Mesendoderm (in vitro differentiated cells): ENCODE results near the gene BABAM2.

Experiments used
- DNase-seq: peaks from one replicate; pipeline ENCODE4 v3.0.0; 2013
- H2AK5ac ChIP-seq: 2 replicates; pipeline ENCODE4 v1.6.1; 2013; ENCODE audit warnings: low read length, inconsistent platforms
- H2BK120ac ChIP-seq: 2 replicates; pipeline ENCODE4 v1.6.1; 2013; ENCODE audit warnings: low read depth, mild to moderate bottlenecking, low read length, moderate library complexity, mixed read lengths
- H2BK15ac ChIP-seq: replicated peaks from 2 replicates; pipeline ENCODE4 v1.6.1; 2013; ENCODE audit warnings: low read depth, mild to moderate bottlenecking, moderate library complexity
- H2BK5ac ChIP-seq: 2 replicates; pipeline ENCODE4 v1.6.1; 2013; ENCODE audit warnings: low read length, inconsistent platforms
- H3K18ac ChIP-seq: 2 replicates; pipeline ENCODE4 v1.6.1; 2013; ENCODE audit warnings: mild to moderate bottlenecking, low read length, mixed read lengths
- H3K23ac ChIP-seq: one replicate; pipeline ENCODE4 v1.6.1; 2013; ENCODE audit warnings: low read length
- H3K27ac ChIP-seq: 2 replicates; pipeline ENCODE4 v1.5.1; 2013; ENCODE audit warnings: low read depth, mild to moderate bottlenecking, inconsistent platforms, low read length, moderate library complexity
- H3K27me3 ChIP-seq: 2 replicates; pipeline ENCODE4 v1.6.1; 2013; ENCODE audit warnings: low read length, control low read depth, mild to moderate bottlenecking, inconsistent platforms; ENCODE audit not compliant: insufficient read depth, poor library complexity
- H3K36me3 ChIP-seq: 2 replicates; pipeline ENCODE4 v1.6.1; 2013; ENCODE audit warnings: low read length, inconsistent platforms; ENCODE audit not compliant: control insufficient read depth, insufficient read depth
- H3K4ac ChIP-seq: one replicate; pipeline ENCODE4 v1.6.1; 2013; ENCODE audit warnings: low read depth, mild to moderate bottlenecking, low read length, moderate library complexity
- H3K4me1 ChIP-seq: 2 replicates; pipeline ENCODE4 v1.6.1; 2013; ENCODE audit warnings: low read depth, low read length, inconsistent platforms; ENCODE audit not compliant: control insufficient read depth
- H3K4me2 ChIP-seq: 2 replicates; pipeline ENCODE4 v1.6.1; 2013; ENCODE audit warnings: low read length
- H3K4me3 ChIP-seq: 2 replicates; pipeline ENCODE4 v1.5.1; 2013; ENCODE audit warnings: mild to moderate bottlenecking, low read length
- H3K56ac ChIP-seq: one replicate; pipeline ENCODE4 v1.6.1; 2013; ENCODE audit warnings: low read length
- H3K79me1 ChIP-seq: 2 replicates; pipeline ENCODE4 v1.6.1; 2013; ENCODE audit warnings: low read length, inconsistent platforms
- H3K79me2 ChIP-seq: 2 replicates; pipeline ENCODE4 v1.6.1; 2013; ENCODE audit warnings: mild to moderate bottlenecking, low read length; ENCODE audit not compliant: control insufficient read depth, insufficient read depth
- H3K9ac ChIP-seq: 2 replicates; pipeline ENCODE4 v1.6.1; 2013; ENCODE audit warnings: low read length, inconsistent platforms
- H4K5ac ChIP-seq: one replicate; pipeline ENCODE4 v1.6.1; 2013; ENCODE audit warnings: low read length
- H4K8ac ChIP-seq: one replicate; pipeline ENCODE4 v1.6.1; 2013; ENCODE audit warnings: low read depth, mild to moderate bottlenecking, control low read depth, low read length, moderate library complexity
- WGBS: extraction: QIAGEN DNeasy Blood & Tissue Kit; methylation state at CpG from one replicate; pipeline ENCODE4 v1.1.7; 2013; ENCODE audit warnings: low lambda C conversion rate, missing lambda C conversion rate; ENCODE audit not compliant: insufficient coverage; ENCODE audit errors: extremely low coverage; 5-methylcytosine and 5-hydroxymethylcytosine counted together

BABAM2 gene

GRCh38 chr2:28341208-28341891, 450.8 kb downstream of the BABAM2 start:
- H3K4me1 ChIP-seq = no peaks in the 10 kb centered on the region

GRCh38 chr2:28342081-28342967, 451.8 kb downstream of the BABAM2 start:
- no peak for DNase-seq
- no peaks in the 10 kb centered on the region for H3K27me3 ChIP-seq
- no peak overlapping the region for H3K4me3 ChIP-seq
- H3K79me1 ChIP-seq = no peaks in the 10 kb centered on the region
- no peaks in the 10 kb centered on the region for H3K79me2 ChIP-seq
- no CpG with 5 or more reads among the region's 15 CpGs for WGBS
- no peak overlapping the region for H3K4ac ChIP-seq
- H3K36me3 ChIP-seq = no peaks in the 10 kb centered on the region
- no peak overlapping the region for H3K23ac ChIP-seq
- H4K8ac ChIP-seq = no peak overlapping the region
- no peak overlapping the region for H2BK5ac ChIP-seq
- H3K4me1 ChIP-seq = no peaks in the 10 kb centered on the region
- no peak overlapping the region for H4K5ac ChIP-seq
- H2BK15ac ChIP-seq = no peak overlapping the region
- H3K56ac ChIP-seq = no peak overlapping the region
- no peak overlapping the region for H3K18ac ChIP-seq
- H3K27ac ChIP-seq = no peak overlapping the region
- no peak overlapping the region for H3K4me2 ChIP-seq
- H2AK5ac ChIP-seq = no peak overlapping the region
- no peak overlapping the region for H2BK120ac ChIP-seq
- H3K9ac ChIP-seq = no peak overlapping the region

More at GRCh38 chr2:28341208-28341891, 450.8 kb downstream of the BABAM2 start:
- H3K23ac ChIP-seq = no peak overlapping the region
- WGBS = no CpG with 5 or more reads among the region's 17 CpGs
- no peaks in the 10 kb centered on the region for H3K79me1 ChIP-seq
- no peak overlapping the region for H2BK120ac ChIP-seq
- H3K9ac ChIP-seq = no peak overlapping the region
- H3K27me3 ChIP-seq = no peaks in the 10 kb centered on the region
- no peak overlapping the region for H3K18ac ChIP-seq
- no peak overlapping the region for H2AK5ac ChIP-seq
- H3K4ac ChIP-seq = no peak overlapping the region
- H3K56ac ChIP-seq = no peak overlapping the region
- H4K8ac ChIP-seq = no peak overlapping the region
- H3K4me3 ChIP-seq = no peak overlapping the region
- no peak overlapping the region for H4K5ac ChIP-seq
- H3K79me2 ChIP-seq = no peaks in the 10 kb centered on the region
- H2BK15ac ChIP-seq = no peak overlapping the region
- H3K4me2 ChIP-seq = no peak overlapping the region
- H3K36me3 ChIP-seq = no peaks in the 10 kb centered on the region
- no peak overlapping the region for H3K27ac ChIP-seq
- no peak for DNase-seq
- no peak overlapping the region for H2BK5ac ChIP-seq

GRCh38 chr2:28343184-28343942, 452.8 kb downstream of the BABAM2 start:
- Histone ChIP-seq H3K23ac (no peak overlapping the region), H2AK5ac (no peak overlapping the region), H3K4me2 (no peak overlapping the region), H3K4me1 (no peaks in the 10 kb centered on the region), H4K8ac (no peak overlapping the region), H2BK15ac (no peak overlapping the region), H3K27ac (no peak overlapping the region), H3K79me1 (no peaks in the 10 kb centered on the region), H3K18ac (no peak overlapping the region), H3K4me3 (no peak overlapping the region), H3K79me2 (no peaks in the 10 kb centered on the region), H3K56ac (no peak overlapping the region), H3K36me3 (no peaks in the 10 kb centered on the region), H2BK120ac (no peak overlapping the region), H2BK5ac (no peak overlapping the region), H3K27me3 (no peaks in the 10 kb centered on the region), H4K5ac (no peak overlapping the region), H3K4ac (no peak overlapping the region), H3K9ac (no peak overlapping the region)
- WGBS = no CpG with 5 or more reads among the region's 5 CpGs
- DNase-seq = no peak

- no peak overlapping the region for H2BK5ac ChIP-seq
- no peak overlapping the region for H2BK120ac ChIP-seq
- no peak overlapping the region for H4K8ac ChIP-seq
- H4K5ac ChIP-seq = no peak overlapping the region
- H3K4ac ChIP-seq = no peak overlapping the region
- H3K27me3 ChIP-seq = no peaks in the 10 kb centered on the region
- DNase-seq = no peak
- no peak overlapping the region for H3K56ac ChIP-seq
- no peak overlapping the region for H3K9ac ChIP-seq
- H3K36me3 ChIP-seq = no peaks in the 10 kb centered on the region
- WGBS = no CpG with 5 or more reads among the region's 20 CpGs
- H2AK5ac ChIP-seq = no peak overlapping the region
- H3K18ac ChIP-seq = no peak overlapping the region
- no peak overlapping the region for H3K27ac ChIP-seq
- no peaks in the 10 kb centered on the region for H3K4me1 ChIP-seq
- no peaks in the 10 kb centered on the region for H3K79me1 ChIP-seq
- no peak overlapping the region for H3K23ac ChIP-seq
- no peak overlapping the region for H3K4me3 ChIP-seq
- no peaks in the 10 kb centered on the region for H3K79me2 ChIP-seq
- no peak overlapping the region for H2BK15ac ChIP-seq
- no peak overlapping the region for H3K4me2 ChIP-seq
Measured at GRCh38 chr2:28343971-28344715, 453.6 kb downstream of the BABAM2 start.

GRCh38 chr2:28344756-28345373, 454.3 kb downstream of the BABAM2 start:
- no CpG with 5 or more reads among the region's 30 CpGs for WGBS
- H2AK5ac ChIP-seq = no peak overlapping the region
- DNase-seq = no peak
- no peaks in the 10 kb centered on the region for H3K79me2 ChIP-seq
- no peaks in the 10 kb centered on the region for H3K79me1 ChIP-seq
- H2BK15ac ChIP-seq = no peak overlapping the region
- H2BK5ac ChIP-seq = no peak overlapping the region
- no peaks in the 10 kb centered on the region for H3K27me3 ChIP-seq
- no peaks in the 10 kb centered on the region for H3K36me3 ChIP-seq
- no peak overlapping the region for H3K4me3 ChIP-seq
- H3K23ac ChIP-seq = no peak overlapping the region
- no peak overlapping the region for H3K56ac ChIP-seq
- no peak overlapping the region for H3K4ac ChIP-seq
- no peak overlapping the region for H3K4me2 ChIP-seq
- H3K27ac ChIP-seq = no peak overlapping the region
- H3K9ac ChIP-seq = no peak overlapping the region
- H3K18ac ChIP-seq = no peak overlapping the region
- H4K8ac ChIP-seq = no peak overlapping the region
- H4K5ac ChIP-seq = no peak overlapping the region
- H3K4me1 ChIP-seq = no peaks in the 10 kb centered on the region
- no peak overlapping the region for H2BK120ac ChIP-seq
